K562 (cell line): ENCODE data around the gene BMAL2. TPM values are rescaled to one million over a fixed set of nuclear protein-coding genes. Genes with fewer than 3 reads are reported as not detected.

Experiments
- ATAC-seq: fragments of 200-7000 bp; cut with Tn5 transposase; 3 replicates; pipeline ENCODE4 v1.9.1; 2020; ENCODE audit warnings: moderate library complexity
- BruUV-seq: library from RNA; stranded (reverse); fragments of 400-500 nt; replicated peaks from 2 replicates; lab custom pipeline; 2021; lab: Mats Ljungman, UMichigan
- CTCF ChIA-PET: fragments of 300-600 bp; formaldehyde crosslinking; extraction: SDS; loops from one replicate; lab custom pipeline; 2021; ENCODE audit warnings: low intra/inter-chr PET ratio; lab: Yijun Ruan, JAX
- POLR2A ChIA-PET: fragments of 300-600, 350-650 bp; sonication (Branson Sonifier 250); formaldehyde crosslinking; extraction: SDS; loops from one replicate; lab custom pipeline; 2021; ENCODE audit warnings: antibody characterized with exemption, inconsistent platforms; lab: Yijun Ruan, JAX
- DNase-seq, 4 experiments: peaks; one replicate each; pipeline versions ENCODE4 v3.0.0 to v3.0.0-alpha.2; 2011 to 2018; ENCODE audit warnings: low spot score in 3 of 4, mixed read lengths in 3 of 4; ENCODE audit errors: extremely low read depth in 1 of 4
- FAIRE-seq: peaks from 2 replicates; lab custom pipeline; 2011; peaks lifted over from hg19 to GRCh38; lab: Jason Lieb, UNC
- H2AFZ ChIP-seq: 2 replicates; pipeline ENCODE4 v1.6.0; 2011; ENCODE audit warnings: low read depth, low read length, control low read depth, inconsistent platforms
- H3K27ac ChIP-seq: fragments of 200-600 bp; 3 replicates; pipeline ENCODE4 v1.8.0; 2011; ENCODE audit warnings: low read depth, mild to moderate bottlenecking, control low read depth, inconsistent platforms, low read length, moderate library complexity, mixed read lengths; ENCODE audit errors: extremely low read depth
- H3K27me3 ChIP-seq, 2 experiments: fragments of 300-600 bp in 1 of 2; 2 replicates in 1 of 2; 3 replicates in 1 of 2; pipeline versions ENCODE4 v1.6.0 to v1.8.0; 2011; ENCODE audit warnings: inconsistent platforms in 2 of 2, low read length in 2 of 2, mild to moderate bottlenecking in 1 of 2, mixed read lengths in 1 of 2, moderate library complexity in 1 of 2; ENCODE audit not compliant: control insufficient read depth in 2 of 2, insufficient read depth in 2 of 2
- H3K36me3 ChIP-seq: fragments of 300-600 bp; 3 replicates; pipeline ENCODE4 v1.8.0; 2011; ENCODE audit warnings: mild to moderate bottlenecking, low read length, inconsistent platforms; ENCODE audit not compliant: control insufficient read depth, insufficient read depth
- H3K4me1 ChIP-seq, 2 experiments: fragments of 200-600 bp in 1 of 2; replicated peaks in 1 of 2; 2 replicates in 1 of 2; 3 replicates in 1 of 2; pipeline versions ENCODE4 v1.5.1 to v1.8.0; 2011; ENCODE audit warnings: inconsistent platforms in 2 of 2, low read length in 2 of 2, mild to moderate bottlenecking in 1 of 2, mixed read lengths in 1 of 2, moderate library complexity in 1 of 2; ENCODE audit not compliant: control insufficient read depth in 2 of 2, insufficient read depth in 2 of 2
- H3K4me2 ChIP-seq: 2 replicates; pipeline ENCODE4 v1.6.1; 2011; ENCODE audit warnings: low read length, control low read depth, inconsistent platforms, mixed read lengths; ENCODE audit not compliant: insufficient read depth
- H3K4me3 ChIP-seq: fragments of 200-600 bp; sonication (generic), shearing (Covaris generic); 2 replicates; pipeline ENCODE4 v1.5.1; 2016; ENCODE audit warnings: control low read depth, inconsistent platforms
- H3K79me2 ChIP-seq: fragments of 200-600 bp; 3 replicates; pipeline ENCODE4 v1.8.0; 2011; ENCODE audit warnings: low read length, inconsistent platforms; ENCODE audit not compliant: control insufficient read depth, insufficient read depth
- H3K9ac ChIP-seq, 2 experiments: 2 replicates each; pipeline versions ENCODE4 v1.6.0 to v1.6.1; 2011; ENCODE audit warnings: low read depth in 2 of 2, low read length in 2 of 2, control low read depth in 1 of 2, inconsistent platforms in 1 of 2, mild to moderate bottlenecking in 1 of 2, mixed read lengths in 1 of 2; ENCODE audit not compliant: insufficient read depth in 1 of 2
- H3K9me1 ChIP-seq: one replicate; pipeline ENCODE4 v1.6.0; 2011; ENCODE audit warnings: inconsistent platforms, mild to moderate bottlenecking, low read length, moderate library complexity; ENCODE audit not compliant: control insufficient read depth, insufficient read depth
- H3K9me3 ChIP-seq: replicated peaks from 2 replicates; pipeline ENCODE4 v1.5.1; 2011; ENCODE audit warnings: low read depth, low read length, inconsistent platforms; ENCODE audit not compliant: control insufficient read depth, insufficient read depth
- H4K20me1 ChIP-seq: replicated peaks from 2 replicates; pipeline ENCODE4 v1.6.1; 2011; ENCODE audit warnings: low read length, inconsistent platforms, mixed read lengths; ENCODE audit not compliant: control insufficient read depth, insufficient read depth
- ARID2 ChIP-seq: fragments of 450-650 bp; IDR thresholded peaks from 2 replicates; pipeline ENCODE4 v1.6.1; 2017; ENCODE audit warnings: antibody characterized with exemption, mild to moderate bottlenecking
- ARNT ChIP-seq, 2 experiments: fragments of 450-650 bp; IDR thresholded peaks; 2 replicates each; pipeline ENCODE4 v1.6.1; 2016; ENCODE audit warnings: mild to moderate bottlenecking in 1 of 2
- FOXK1 ChIP-seq: sonication (generic); formaldehyde crosslinking; IDR thresholded peaks from 2 replicates; pipeline ENCODE4 v1.8.0; 2022; ENCODE audit warnings: missing genetic modification reagents, mild to moderate bottlenecking, borderline replicate concordance
- HCFC1 ChIP-seq: IDR thresholded peaks from 2 replicates; pipeline ENCODE4 v1.6.1; 2012; ENCODE audit warnings: low read depth, low read length, improper control_type of control experiment
- HOMEZ ChIP-seq: fragments of 250-450 bp; sonication (Bioruptor Pico); IDR thresholded peaks from 2 replicates; pipeline ENCODE4 v1.4.0; 2020; ENCODE audit warnings: mild to moderate bottlenecking, moderate library complexity
- KDM1A ChIP-seq, 2 experiments: fragments of 450-650 bp; IDR thresholded peaks; 2 replicates each; pipeline ENCODE4 v1.6.1; 2016; ENCODE audit warnings: mild to moderate bottlenecking in 2 of 2
- NFE2L1 ChIP-seq: fragments of 450-650 bp; IDR thresholded peaks from 2 replicates; pipeline ENCODE4 v1.6.1; 2016; ENCODE audit warnings: missing genetic modification characterization, low read depth, mild to moderate bottlenecking, missing compliant biosample characterization, moderate library complexity, borderline replicate concordance
- PCBP1 ChIP-seq: fragments of 200-400 bp; formaldehyde crosslinking; IDR thresholded peaks from 2 replicates; pipeline ENCODE4 v1.6.1; 2018; ENCODE audit warnings: mild to moderate bottlenecking, low read depth, low read length; ENCODE audit not compliant: poor library complexity, severe bottlenecking
- RAD51 ChIP-seq: fragments of 450-650 bp; IDR thresholded peaks from 2 replicates; pipeline ENCODE4 v1.7.1; 2016; ENCODE audit warnings: low read depth, mild to moderate bottlenecking, borderline replicate concordance
- SMARCC2 ChIP-seq: fragments of 450-650 bp; IDR thresholded peaks from 2 replicates; pipeline ENCODE4 v1.6.1; 2017; ENCODE audit warnings: antibody characterized with exemption, moderate library complexity, mild to moderate bottlenecking, low read depth
- STAT5A ChIP-seq: IDR thresholded peaks from 2 replicates; pipeline ENCODE4 v1.6.1; 2012; ENCODE audit warnings: low read length, inconsistent platforms, borderline replicate concordance
- TARDBP ChIP-seq: fragments of 450-650 bp; IDR thresholded peaks from 2 replicates; pipeline ENCODE4 v1.6.1; 2016
- TCF3 ChIP-seq: sonication (generic); formaldehyde crosslinking; IDR thresholded peaks from 2 replicates; pipeline ENCODE4 v1.4.0; 2020; ENCODE audit warnings: mild to moderate bottlenecking, missing genetic modification reagents
- ZNF263 ChIP-seq: sonication (generic); formaldehyde crosslinking; IDR thresholded peaks from 2 replicates; pipeline ENCODE4 v1.8.0; 2022; ENCODE audit warnings: mild to moderate bottlenecking, missing genetic modification reagents, borderline replicate concordance
- ZNF282 ChIP-seq: sonication (generic); formaldehyde crosslinking; IDR thresholded peaks from 2 replicates; pipeline ENCODE4 v1.8.1; 2023; ENCODE audit warnings: missing genetic modification reagents
- ZNF766 ChIP-seq: fragments of 200-800 bp; sonication (Bioruptor generic); conservative IDR thresholded peaks from 2 replicates; pipeline ENCODE4 v1.6.1; 2016; ENCODE audit warnings: missing genetic modification characterization, missing compliant biosample characterization
- WGBS: fragments of 100-300 bp; shearing (Covaris generic); methylation state at CpG from one replicate; pipeline ENCODE4 v1.1.6; 2016; ENCODE audit warnings: low coverage, mixed read lengths; ENCODE audit not compliant: insufficient coverage; ENCODE audit errors: missing lambda C conversion rate; 5-methylcytosine and 5-hydroxymethylcytosine counted together
- in situ Hi-C: fragments of 300-500 bp; cut with MboI; formaldehyde crosslinking; loops from 4 replicates; pipeline ENCODE4 v1.15.0; 2018; ENCODE audit warnings: inconsistent platforms, mixed read lengths
- intact Hi-C: fragments of 100-400 bp; cut with micrococcal nuclease; formaldehyde crosslinking; loops from 2 replicates; pipeline ENCODE4 v1.14.2; 2022
- polyA plus RNA-seq, 8 experiments: library from polyadenylated mRNA; depleted of rRNA in 4 of 8; stranded (reverse) in 5 of 8; unstranded in 3 of 8; fragments of >200 nt; fragmentation: Nextera tagmentation in 2 of 8; fragmentation: Illumina TruSeq in 1 of 8; extraction: Ambion mirVana in 2 of 8; extraction: Trizol in 1 of 8; gene quantifications; 2 replicates each; pipeline versions ENCODE4 v1.2.1 to v1.2.3, GENCODE V29; 2011 to 2014; ENCODE audit warnings: inconsistent platforms in 1 of 8, missing spikeins in 1 of 8
- total RNA-seq, 7 experiments: library from RNA; depleted of rRNA in 6 of 7; stranded (reverse); fragments of >200 nt in 6 of 7; fragmentation: Illumina TruSeq in 2 of 7; extraction: Trizol in 2 of 7; gene quantifications; 2 replicates each; pipeline versions ENCODE4 v1.2.1 to v1.2.3, GENCODE V29; 2011 to 2021; ENCODE audit warnings: low replicate concordance in 1 of 7
- TF ChIP-seq, protein P1 (sequence below): fragments of 450-650 bp; formaldehyde crosslinking; IDR thresholded peaks from 2 replicates; pipeline ENCODE4 v1.4.0; 2022; ENCODE audit warnings: missing genetic modification characterization
- TF ChIP-seq, protein P2 (sequence below), 2 experiments: fragments of 250-450 bp in 1 of 2; fragments of 450-650 bp in 1 of 2; sonication (Bioruptor Pico) in 1 of 2; IDR thresholded peaks; 2 replicates each; pipeline versions ENCODE4 v1.6.1 to v1.8.0; 2016 to 2021; ENCODE audit warnings: mild to moderate bottlenecking in 2 of 2, moderate library complexity in 2 of 2, missing compliant biosample characterization in 1 of 2, missing genetic modification characterization in 1 of 2

The BMAL2 gene
- total and polyA plus RNA-seq, 9 of the 15 experiments (the other 6 are each of a cell fraction or from before 2014, with no cell fraction given) = 0.01 to 1.1 (median 0.50) TPM

- peaks cover 0 to 2% of the 10 kb centered on the region in 2 experiments; a peak in 2 of 5 replicates for H3K4me1 ChIP-seq
- FAIRE-seq = no peak
- in situ Hi-C loops (no loop called here), intact Hi-C loops (no loop called here)
- H3K4me2 ChIP-seq = no peak overlapping the region
- WGBS = 0% methylated on average over 1 of the region's 1 CpG
- H3K9ac ChIP-seq = no peak overlapping the region
- CTCF ChIA-PET = no interaction called here
- no peak overlapping the region for H2AFZ ChIP-seq
- POLR2A ChIA-PET = no interaction called here
- H3K36me3 ChIP-seq = no peaks in the 10 kb centered on the region
- H3K9me1 ChIP-seq = no peaks in the 10 kb centered on the region
- H3K79me2 ChIP-seq = no peaks in the 10 kb centered on the region
- no peak overlapping the region for H3K4me3 ChIP-seq
- no peaks in the 10 kb centered on the region for H4K20me1 ChIP-seq
- peaks cover 8 to 15% of the 10 kb centered on the region in 2 experiments; a peak in 4 of 5 replicates for H3K27me3 ChIP-seq
- ATAC-seq = no peak
- no peak for DNase-seq
- no peak overlapping the region for H3K27ac ChIP-seq
- no TSS peak for BruUV-seq
- TF ChIP-seq ARID2 (no peak), TARDBP (no peak), NFE2L1 (tag) (no peak), RAD51 (no peak), ARNT (IDR thresholded peaks at IDR 0.05) (no peak), HCFC1 (no peak), ZNF263 (no peak), PCBP1 (no peak), SMARCC2 (no peak), HOMEZ (CRISPR knock-in tag) (no peak), ZNF766 (CRISPR knock-in tag) (no peak), ZNF282 (CRISPR knock-in tag) (no peak), FOXK1 (CRISPR knock-in tag) (no peak), TCF3 (CRISPR knock-in tag) (no peak), KDM1A (IDR thresholded peaks at IDR 0.05) (no peak), STAT5A (no peak)
- TF ChIP-seq, protein P1, sequence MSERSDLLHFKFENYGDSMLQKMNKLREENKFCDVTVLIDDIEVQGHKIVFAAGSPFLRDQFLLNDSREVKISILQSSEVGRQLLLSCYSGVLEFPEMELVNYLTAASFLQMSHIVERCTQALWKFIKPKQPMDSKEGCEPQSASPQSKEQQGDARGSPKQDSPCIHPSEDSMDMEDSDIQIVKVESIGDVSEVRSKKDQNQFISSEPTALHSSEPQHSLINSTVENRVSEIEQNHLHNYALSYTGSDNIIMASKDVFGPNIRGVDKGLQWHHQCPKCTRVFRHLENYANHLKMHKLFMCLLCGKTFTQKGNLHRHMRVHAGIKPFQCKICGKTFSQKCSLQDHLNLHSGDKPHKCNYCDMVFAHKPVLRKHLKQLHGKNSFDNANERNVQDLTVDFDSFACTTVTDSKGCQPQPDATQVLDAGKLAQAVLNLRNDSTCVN (CRISPR knock-in tag) = no peak
- TF ChIP-seq, protein P2, sequence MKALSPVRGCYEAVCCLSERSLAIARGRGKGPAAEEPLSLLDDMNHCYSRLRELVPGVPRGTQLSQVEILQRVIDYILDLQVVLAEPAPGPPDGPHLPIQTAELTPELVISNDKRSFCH (CRISPR knock-in tag; IDR thresholded peaks at IDR 0.05) = no peak
- TF ChIP-seq, protein P2 (tag; IDR thresholded peaks at IDR 0.05) = no peak
- H3K9me3 ChIP-seq = no peaks in the 10 kb centered on the region
Observed at GRCh38 chr12:27338473-27338872, 5.8 kb downstream of the BMAL2 start.
